ENCODE data around the gene PGM5. TPM values are rescaled to one million over a fixed set of nuclear protein-coding genes. Genes with fewer than 3 reads are reported as not detected.

PGM5 gene
- total RNA-seq, 1 experiment from 2014 or later = not detected

DNA sequence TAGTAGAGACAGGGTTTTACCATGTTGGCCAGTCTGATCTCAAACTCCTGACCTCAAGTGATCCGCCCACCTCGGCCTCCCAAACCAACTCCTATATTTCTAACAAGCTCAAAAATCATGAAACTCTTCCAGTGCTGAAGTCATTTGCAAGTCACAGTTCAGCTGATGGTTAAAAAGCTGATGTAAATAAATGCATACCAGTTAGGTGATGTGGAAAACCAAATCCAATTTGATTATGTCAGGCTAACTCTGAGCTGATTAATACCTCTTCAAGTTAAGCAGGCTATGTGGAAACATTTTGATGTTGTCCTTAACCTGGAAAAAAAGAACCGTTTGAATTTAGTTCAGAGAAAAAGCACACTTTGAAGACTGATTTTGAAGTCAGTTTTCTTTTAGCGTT is 133.2 kb downstream of the PGM5 start:
- no peak overlapping the region for H3K4ac ChIP-seq (ENCODE audit: low read depth, low read length)
- H3K14ac ChIP-seq (ENCODE audit: insufficient read depth, low read length) = no peak overlapping the region
- H3K9ac ChIP-seq (ENCODE audit: extremely low read depth, insufficient read length, low read length) = no peak overlapping the region
- H3K9me3 Mint-ChIP-seq = peaks cover 4 to 6% of the 10 kb centered on the region in 2 experiments; a peak in 3 of 5 replicates
- H3K36me3 Mint-ChIP-seq (ENCODE audit: insufficient read depth in 1 of 3, low read depth in 3 of 3) = no peaks in the 10 kb centered on the region
- no peak overlapping the region for H2BK12ac ChIP-seq (ENCODE audit: insufficient read length, low read depth, low read length)
- H3K4me1 Mint-ChIP-seq = no peaks in the 10 kb centered on the region
- H4K91ac ChIP-seq (ENCODE audit: insufficient read length, low read depth, low read length) = no peak overlapping the region
- no peak overlapping the region for H3K56ac ChIP-seq (ENCODE audit: insufficient read length, low read depth, low read length)
- no peak overlapping the region for H3T11ph ChIP-seq (ENCODE audit: low read length)
- H3K4me2 ChIP-seq (ENCODE audit: insufficient read depth, insufficient read length, low read length) = no peak overlapping the region
- no peak overlapping the region for H3K23ac ChIP-seq (ENCODE audit: insufficient read length, low read depth, low read length)
- WGBS (ENCODE audit: extremely low coverage, insufficient read length, low lambda C conversion rate) = no CpG with 5 or more reads among the region's 4 CpGs
- no peak overlapping the region for H4K8ac ChIP-seq (replicated peaks; ENCODE audit: insufficient read length, low read depth, low read length)
- H3K23me2 ChIP-seq (ENCODE audit: insufficient read length, low read depth, low read length, poor library complexity, severe bottlenecking) = no peaks in the 10 kb centered on the region
- no peaks in the 10 kb centered on the region for H3K9me3 ChIP-seq (ENCODE audit: control insufficient read depth, low read depth, low read length)
- no peak overlapping the region for H2BK120ac ChIP-seq (ENCODE audit: low read depth, low read length, poor library complexity, severe bottlenecking)
- H2AK5ac ChIP-seq (ENCODE audit: insufficient read length, low read length) = no peak overlapping the region
- no peak overlapping the region for H3K27ac Mint-ChIP-seq
- H3K4me3 Mint-ChIP-seq = no peak overlapping the region
- H3K27me3 Mint-ChIP-seq (ENCODE audit: low read depth) = peaks cover 97% of the 10 kb centered on the region
- no peaks in the 10 kb centered on the region for H4K20me1 ChIP-seq (ENCODE audit: control insufficient read depth, insufficient read depth, insufficient read length)
- H2BK5ac ChIP-seq (ENCODE audit: insufficient read length, low read length) = no peak overlapping the region
- no peak overlapping the region for H3K27ac ChIP-seq (ENCODE audit: insufficient read length, low read depth, low read length)
- H2AFZ ChIP-seq (ENCODE audit: low read length) = no peak overlapping the region
- no peak overlapping the region for H4K5ac ChIP-seq (ENCODE audit: insufficient read length, low read depth, low read length)
- TF ChIP-seq, protein P1, sequence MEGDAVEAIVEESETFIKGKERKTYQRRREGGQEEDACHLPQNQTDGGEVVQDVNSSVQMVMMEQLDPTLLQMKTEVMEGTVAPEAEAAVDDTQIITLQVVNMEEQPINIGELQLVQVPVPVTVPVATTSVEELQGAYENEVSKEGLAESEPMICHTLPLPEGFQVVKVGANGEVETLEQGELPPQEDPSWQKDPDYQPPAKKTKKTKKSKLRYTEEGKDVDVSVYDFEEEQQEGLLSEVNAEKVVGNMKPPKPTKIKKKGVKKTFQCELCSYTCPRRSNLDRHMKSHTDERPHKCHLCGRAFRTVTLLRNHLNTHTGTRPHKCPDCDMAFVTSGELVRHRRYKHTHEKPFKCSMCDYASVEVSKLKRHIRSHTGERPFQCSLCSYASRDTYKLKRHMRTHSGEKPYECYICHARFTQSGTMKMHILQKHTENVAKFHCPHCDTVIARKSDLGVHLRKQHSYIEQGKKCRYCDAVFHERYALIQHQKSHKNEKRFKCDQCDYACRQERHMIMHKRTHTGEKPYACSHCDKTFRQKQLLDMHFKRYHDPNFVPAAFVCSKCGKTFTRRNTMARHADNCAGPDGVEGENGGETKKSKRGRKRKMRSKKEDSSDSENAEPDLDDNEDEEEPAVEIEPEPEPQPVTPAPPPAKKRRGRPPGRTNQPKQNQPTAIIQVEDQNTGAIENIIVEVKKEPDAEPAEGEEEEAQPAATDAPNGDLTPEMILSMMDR (conservative IDR thresholded peaks at IDR 0.05) = no peak
- no peak overlapping the region for H3K18ac ChIP-seq (ENCODE audit: insufficient read length, low read depth, low read length)
- H3K27me3 ChIP-seq (ENCODE audit: insufficient read depth, low read length) = no peaks in the 10 kb centered on the region; the same call in 1 of the 2 replicates
- no peak for DNase-seq
- no peaks in the 10 kb centered on the region for H3K4me1 ChIP-seq (ENCODE audit: insufficient read depth, low read length)
- H3K79me2 ChIP-seq (ENCODE audit: insufficient read depth, low read length) = no peaks in the 10 kb centered on the region
- H2BK20ac ChIP-seq (ENCODE audit: low read depth, low read length, poor library complexity, severe bottlenecking) = no peak overlapping the region
- H3K79me1 ChIP-seq (ENCODE audit: insufficient read depth, low read depth, low read length, poor library complexity, severe bottlenecking) = no peaks in the 10 kb centered on the region
- H2BK15ac ChIP-seq (ENCODE audit: low read depth, low read length) = no peak overlapping the region
